HCT116 (cell line): ENCODE data around the gene MAGEB1. TPM values are rescaled to one million over a fixed set of nuclear protein-coding genes. Genes with fewer than 3 reads are reported as not detected.

Experiments
- ATAC-seq: fragments of 200-7000 bp; cut with Tn5 transposase; 2 replicates; pipeline ENCODE4 v1.9.1; 2020; ENCODE audit warnings: mild to moderate bottlenecking, moderate library complexity
- Bru-seq: library from RNA; stranded (reverse); fragments of 400-500 nt; gene quantifications from one replicate; lab custom pipeline; 2021; lab: Mats Ljungman, UMichigan
- BruChase-seq, 2 experiments: library from RNA; stranded (reverse); fragments of 400-500 nt; gene quantifications; one replicate each; lab custom pipeline; 2021; lab: Mats Ljungman, UMichigan
- BruUV-seq: library from RNA; stranded (reverse); fragments of 400-500 nt; replicated peaks from 2 replicates; lab custom pipeline; 2021; lab: Mats Ljungman, UMichigan
- CTCF ChIA-PET: fragments of 300-600 bp; sonication (Branson Sonifier 250); formaldehyde crosslinking; loops from one replicate; lab custom pipeline; 2021; ENCODE audit warnings: antibody characterized with exemption; lab: Charles Lee
- POLR2A ChIA-PET: fragments of 300-600, 350-600 bp; sonication (Branson Sonifier 250); formaldehyde crosslinking; loops from one replicate; lab custom pipeline; 2021; ENCODE audit warnings: antibody characterized with exemption; lab: Charles Lee
- RAD21 ChIA-PET, 2 experiments: fragments of 300-600 bp; sonication (Branson Sonifier 250); formaldehyde crosslinking; loops; one replicate each; lab custom pipeline; 2023; ENCODE audit warnings: low total read pairs in 2 of 2; ENCODE audit not compliant: uncharacterized antibody in 2 of 2, unreplicated experiment in 2 of 2, low non-redundant PET in 1 of 2; lab: Charles Lee
- DNase-seq: peaks from one replicate; pipeline ENCODE4 v3.0.0-alpha.2; 2010; ENCODE audit warnings: low read depth, low spot score
- H2AFZ ChIP-seq: fragments of 200-600 bp; shearing (Covaris generic), sonication (generic); 2 replicates; pipeline ENCODE4 v1.6.1; 2017; ENCODE audit warnings: low read depth, mixed run types, mixed read lengths, antibody characterized with exemption, low read length; ENCODE audit not compliant: poor library complexity, severe bottlenecking
- H3K27ac ChIP-seq: 2 replicates; pipeline ENCODE4 v1.5.1; 2012; ENCODE audit warnings: low read depth, low read length
- H3K27me3 ChIP-seq: fragments of 200-600 bp; sonication (generic); 2 replicates; pipeline ENCODE4 v1.6.1; 2016; ENCODE audit warnings: mixed run types, low read length, mixed read lengths; ENCODE audit not compliant: insufficient read depth
- H3K36me3 ChIP-seq, 2 experiments: fragments of 200-500 bp in 1 of 2; fragments of 200-600 bp in 1 of 2; sonication (Bioruptor generic) in 1 of 2; sonication (generic) in 1 of 2; 2 replicates each; pipeline versions ENCODE4 v1.5.1 to v1.6.1; 2014 to 2016; ENCODE audit warnings: low read length in 2 of 2, inconsistent platforms in 1 of 2, mixed read lengths in 1 of 2, mixed run types in 1 of 2; ENCODE audit not compliant: insufficient read depth in 2 of 2, control insufficient read depth in 1 of 2
- H3K4me1 ChIP-seq, 2 experiments: fragments of 200-600 bp in 1 of 2; sonication (generic) in 1 of 2; 2 replicates each; pipeline versions ENCODE4 v1.5.1 to v1.6.1; 2012 to 2017; ENCODE audit warnings: low read length in 2 of 2, inconsistent platforms in 1 of 2, mild to moderate bottlenecking in 1 of 2, mixed read lengths in 1 of 2, mixed run types in 1 of 2, moderate library complexity in 1 of 2; ENCODE audit not compliant: insufficient read depth in 2 of 2, control insufficient read depth in 1 of 2
- H3K4me2 ChIP-seq: fragments of 200-600 bp; sonication (generic); 2 replicates; pipeline ENCODE4 v1.6.1; 2017; ENCODE audit warnings: mixed run types, low read length, mixed read lengths
- H3K4me3 ChIP-seq, 2 experiments: fragments of 200-600 bp in 1 of 2; sonication (generic) in 1 of 2; replicated peaks in 1 of 2; 2 replicates each; pipeline ENCODE4 v1.5.1; 2011 to 2016; ENCODE audit warnings: low read length in 2 of 2, control low read depth in 1 of 2, low read depth in 1 of 2, mild to moderate bottlenecking in 1 of 2, mixed read lengths in 1 of 2, mixed run types in 1 of 2
- H3K79me2 ChIP-seq: fragments of 200-600 bp; sonication (generic); 2 replicates; pipeline ENCODE4 v1.6.1; 2017; ENCODE audit warnings: mild to moderate bottlenecking, mixed run types, low read length, moderate library complexity, mixed read lengths; ENCODE audit not compliant: insufficient read depth
- H3K9ac ChIP-seq: fragments of 200-600 bp; sonication (generic); 2 replicates; pipeline ENCODE4 v1.6.1; 2016; ENCODE audit warnings: low read length, mixed read lengths
- H3K9me2 ChIP-seq: fragments of 200-600 bp; sonication (generic), shearing (Covaris generic); 2 replicates; pipeline ENCODE4 v1.6.1; 2017; ENCODE audit warnings: mixed run types, mild to moderate bottlenecking, moderate library complexity; ENCODE audit not compliant: insufficient read depth
- H3K9me3 ChIP-seq, 2 experiments: fragments of 200-500 bp in 1 of 2; fragments of 200-600 bp in 1 of 2; sonication (Bioruptor generic) in 1 of 2; sonication (generic) in 1 of 2; 2 replicates each; pipeline ENCODE4 v1.6.1; 2014 to 2017; ENCODE audit warnings: low read length in 2 of 2, mixed read lengths in 2 of 2, inconsistent platforms in 1 of 2, low read depth in 1 of 2, mild to moderate bottlenecking in 1 of 2, mixed run types in 1 of 2, moderate library complexity in 1 of 2; ENCODE audit not compliant: control insufficient read depth in 1 of 2, insufficient read depth in 1 of 2
- H4K20me1 ChIP-seq: fragments of 200-600 bp; sonication (generic), shearing (Covaris generic); 2 replicates; pipeline ENCODE4 v1.6.1; 2017; ENCODE audit warnings: mixed run types, mild to moderate bottlenecking, moderate library complexity; ENCODE audit not compliant: insufficient read depth
- FOSL1 ChIP-seq: IDR thresholded peaks from 2 replicates; pipeline ENCODE4 v1.6.1; 2012; ENCODE audit warnings: low read depth
- MAX ChIP-seq: IDR thresholded peaks from 2 replicates; pipeline ENCODE4 v1.6.1; 2012
- SP1 ChIP-seq: IDR thresholded peaks from 2 replicates; pipeline ENCODE4 v1.6.1; 2012; ENCODE audit warnings: low read depth
- ZFX ChIP-seq: fragments of 450-650 bp; IDR thresholded peaks from 2 replicates; pipeline ENCODE4 v1.6.1; 2017
- intact Hi-C: fragments of 100-400 bp; cut with micrococcal nuclease; formaldehyde crosslinking; loops from 2 replicates; pipeline ENCODE4 v1.10.0; 2022
- long read RNA-seq: library from polyadenylated mRNA; unstranded; transcript quantifications from one replicate; pipeline ENCODE4 v2.0.0, GENCODE V29; 2021; ENCODE audit not compliant: unreplicated experiment
- polyA plus RNA-seq: library from polyadenylated mRNA; unstranded; fragments of >200 nt; gene quantifications from 2 replicates; pipeline ENCODE4 v1.2.1, GENCODE V29; 2012; ENCODE audit warnings: missing spikeins
- total RNA-seq: library from RNA; stranded (reverse); gene quantifications from one replicate; pipeline ENCODE4 v1.2.1, GENCODE V29; 2021; ENCODE audit not compliant: unreplicated experiment
- TF ChIP-seq, protein P1 (sequence below), 3 experiments: fragments of 200-600 bp in 1 of 3; sonication (generic) in 1 of 3; IDR thresholded peaks in 2 of 3; conservative IDR thresholded peaks in 1 of 3; 2 replicates each; pipeline ENCODE4 v1.5.1; 2012 to 2017; ENCODE audit warnings: low read depth in 2 of 3, low read length in 2 of 3, antibody characterized with exemption in 1 of 3, borderline replicate concordance in 1 of 3, control low read depth in 1 of 3, mild to moderate bottlenecking in 1 of 3, mixed read lengths in 1 of 3, mixed run types in 1 of 3, moderate library complexity in 1 of 3; ENCODE audit not compliant: insufficient read depth in 1 of 3

The MAGEB1 gene
- total RNA-seq (0.69 TPM), Bru-seq, nascent RNA (percentile 27 among the genes with signal in this experiment), BruChase-seq, experiment 1, labeled RNA remaining after a 6-hour chase (percentile 8 among the genes with signal in this experiment), BruChase-seq, experiment 2, labeled RNA remaining after a 2-hour chase (percentile 39 among the genes with signal in this experiment)
- 0.47 and 0.67 TPM in 2 replicates for polyA plus RNA-seq
- long read RNA-seq, partial matches to known transcripts, result 0 of 1 reads
- long read RNA-seq, other reads (novel, unspliced or antisense), result 0 of 1 reads

GRCh38 chrX:30246769-30247489 is at the start of gene MAGEB1:
TSS of gene MAGEB1 (plus strand) at chrX:30247146. CDS start at chrX:30250494, 3,348 bp downstream.
- H3K4me1 ChIP-seq, result no peaks in the 10 kb centered on the region
- ChIA-PET POLR2A (no interaction called here), CTCF (no interaction called here), RAD21 (no interaction called here)
- ATAC-seq (peak; percentile 86), DNase-seq (peak; percentile 4)
- no peaks in the 10 kb centered on the region for H3K9me3 ChIP-seq
- no peaks in the 10 kb centered on the region for H3K36me3 ChIP-seq
- no peaks in the 10 kb centered on the region for H3K79me2 ChIP-seq
- no peak within 1 kb of the TSS for H3K9ac ChIP-seq
- TF ChIP-seq ZFX, result no peak
- TF ChIP-seq, protein P1, sequence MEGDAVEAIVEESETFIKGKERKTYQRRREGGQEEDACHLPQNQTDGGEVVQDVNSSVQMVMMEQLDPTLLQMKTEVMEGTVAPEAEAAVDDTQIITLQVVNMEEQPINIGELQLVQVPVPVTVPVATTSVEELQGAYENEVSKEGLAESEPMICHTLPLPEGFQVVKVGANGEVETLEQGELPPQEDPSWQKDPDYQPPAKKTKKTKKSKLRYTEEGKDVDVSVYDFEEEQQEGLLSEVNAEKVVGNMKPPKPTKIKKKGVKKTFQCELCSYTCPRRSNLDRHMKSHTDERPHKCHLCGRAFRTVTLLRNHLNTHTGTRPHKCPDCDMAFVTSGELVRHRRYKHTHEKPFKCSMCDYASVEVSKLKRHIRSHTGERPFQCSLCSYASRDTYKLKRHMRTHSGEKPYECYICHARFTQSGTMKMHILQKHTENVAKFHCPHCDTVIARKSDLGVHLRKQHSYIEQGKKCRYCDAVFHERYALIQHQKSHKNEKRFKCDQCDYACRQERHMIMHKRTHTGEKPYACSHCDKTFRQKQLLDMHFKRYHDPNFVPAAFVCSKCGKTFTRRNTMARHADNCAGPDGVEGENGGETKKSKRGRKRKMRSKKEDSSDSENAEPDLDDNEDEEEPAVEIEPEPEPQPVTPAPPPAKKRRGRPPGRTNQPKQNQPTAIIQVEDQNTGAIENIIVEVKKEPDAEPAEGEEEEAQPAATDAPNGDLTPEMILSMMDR (IDR thresholded peaks at IDR 0.05 in 2 of 3, conservative IDR thresholded peaks at IDR 0.05 in 1 of 3; ENCODE audit: borderline replicate concordance in 1 of 3, insufficient read depth in 1 of 3, low read depth in 2 of 3, low read length in 2 of 3), result peak in 2 of 3 experiments; percentile 5 to 22; a peak in 2 of 6 replicates
- no peaks in the 10 kb centered on the region for H4K20me1 ChIP-seq
- no TSS peak for BruUV-seq
- H3K4me2 ChIP-seq, result no peak within 1 kb of the TSS
- intact Hi-C loops, result no loop called here
- H2AFZ ChIP-seq, result no peak within 1 kb of the TSS
- H3K4me3 ChIP-seq, result no peak within 1 kb of the TSS
- H3K9me2 ChIP-seq, result no peaks in the 10 kb centered on the region
- no peaks in the 10 kb centered on the region for H3K27me3 ChIP-seq
- no peak within 1 kb of the TSS for H3K27ac ChIP-seq

DNA sequence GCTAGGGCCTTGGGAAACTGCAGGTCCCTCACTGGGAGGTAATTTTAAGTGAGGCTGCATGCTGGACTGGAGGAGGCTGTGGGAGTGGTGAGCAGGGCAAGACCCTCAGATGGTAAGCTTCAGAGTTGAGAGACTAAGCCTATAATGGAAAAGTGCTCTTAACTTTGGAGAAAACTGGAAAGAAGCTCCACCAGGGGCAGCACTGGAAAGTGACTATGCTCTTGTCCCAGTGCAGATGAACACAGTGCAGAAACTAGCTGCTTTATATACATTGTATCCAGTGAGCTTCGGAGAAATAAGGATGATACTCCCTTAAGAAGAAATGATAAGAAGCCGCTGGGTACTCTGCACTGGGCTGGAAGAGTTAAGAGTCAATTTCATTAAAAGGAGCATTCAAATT is 34.8 kb upstream of the MAGEB1 start:
- ChIA-PET CTCF (no interaction called here), POLR2A (no interaction called here)
- DNase-seq, result no peak

More for the DNA sequence above, 34.8 kb upstream of the MAGEB1 start:
- Histone ChIP-seq H3K9me3 (no peaks in the 10 kb centered on the region), H2AFZ (no peak overlapping the region), H3K9ac (no peak overlapping the region), H3K4me3 (no peak overlapping the region), H3K79me2 (peaks cover 19% of the 10 kb centered on the region), H3K4me2 (no peak overlapping the region), H3K9me2 (no peaks in the 10 kb centered on the region; the same call in 1 of the 2 replicates), H3K36me3 (no peaks in the 10 kb centered on the region), H3K4me1 (peaks cover 0 to 8% of the 10 kb centered on the region in 2 experiments; a peak in 2 of 4 replicates), H3K27ac (no peak overlapping the region), H4K20me1 (no peaks in the 10 kb centered on the region), H3K27me3 (no peaks in the 10 kb centered on the region)
- BruUV-seq, result no TSS peak
- TF ChIP-seq MAX, result no peak
- TF ChIP-seq, protein P1 (IDR thresholded peaks at IDR 0.05 in 2 of 3, conservative IDR thresholded peaks at IDR 0.05 in 1 of 3; ENCODE audit: borderline replicate concordance in 1 of 3, insufficient read depth in 1 of 3, low read depth in 2 of 3, low read length in 2 of 3), result peak in 1 of 3 experiments; percentile 16; a peak in 1 of 6 replicates
- no peak for TF ChIP-seq FOSL1
- TF ChIP-seq SP1, result no peak
- no peak for ATAC-seq
- RAD21 ChIA-PET, result no interaction called here
- intact Hi-C loops, result no loop called here
